ENCODE results near the gene TNFAIP8. TPM values are rescaled to one million over a fixed set of nuclear protein-coding genes. Genes with fewer than 3 reads are reported as not detected.

TNFAIP8 gene
- total RNA-seq, 2 donors from 2014 or later, result 29.6 to 39.5 TPM

DNA sequence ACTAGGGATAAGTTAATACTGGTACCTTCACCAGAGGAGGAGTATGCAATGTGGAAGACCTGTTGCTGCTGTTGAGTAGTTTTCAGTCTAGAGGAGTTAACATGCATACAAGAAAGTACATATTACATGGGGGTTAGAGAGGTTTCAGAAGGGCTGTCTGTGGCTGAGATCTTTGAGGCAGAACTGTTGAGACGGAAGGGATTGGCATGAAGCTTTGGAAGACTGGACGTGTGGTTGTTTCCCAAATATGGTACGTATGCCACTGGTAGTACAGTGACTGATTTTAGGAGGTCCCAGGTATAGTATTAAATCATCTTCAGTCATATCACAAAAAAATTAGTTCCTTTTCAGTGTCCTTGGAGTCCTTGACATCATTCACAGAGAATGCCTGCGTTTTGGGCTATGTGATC lies 17.6 kb downstream of the TNFAIP8 start:
- H3K27ac ChIP-seq (ENCODE audit: low read depth, low read length), result no peak overlapping the region
- Mint-ChIP-seq H3K27ac (no peak overlapping the region), H3K4me1 (peaks cover 11% of the 10 kb centered on the region), H3K4me3 (no peak overlapping the region), H3K36me3 (ENCODE audit: low read depth) (peaks cover 4% of the 10 kb centered on the region), H3K9me3 (no peaks in the 10 kb centered on the region), H3K27me3 (ENCODE audit: insufficient read depth) (no peaks in the 10 kb centered on the region)
- no peaks in the 10 kb centered on the region for H3K9me3 ChIP-seq (ENCODE audit: control insufficient read depth, low read length)
- H3K36me3 ChIP-seq (ENCODE audit: control insufficient read depth, insufficient read depth, low read length), result peaks cover 18% of the 10 kb centered on the region
- H3K27me3 ChIP-seq (ENCODE audit: control insufficient read depth, insufficient read depth, low read length, poor library complexity, severe bottlenecking), result no peaks in the 10 kb centered on the region
- TF ChIP-seq, protein P1, sequence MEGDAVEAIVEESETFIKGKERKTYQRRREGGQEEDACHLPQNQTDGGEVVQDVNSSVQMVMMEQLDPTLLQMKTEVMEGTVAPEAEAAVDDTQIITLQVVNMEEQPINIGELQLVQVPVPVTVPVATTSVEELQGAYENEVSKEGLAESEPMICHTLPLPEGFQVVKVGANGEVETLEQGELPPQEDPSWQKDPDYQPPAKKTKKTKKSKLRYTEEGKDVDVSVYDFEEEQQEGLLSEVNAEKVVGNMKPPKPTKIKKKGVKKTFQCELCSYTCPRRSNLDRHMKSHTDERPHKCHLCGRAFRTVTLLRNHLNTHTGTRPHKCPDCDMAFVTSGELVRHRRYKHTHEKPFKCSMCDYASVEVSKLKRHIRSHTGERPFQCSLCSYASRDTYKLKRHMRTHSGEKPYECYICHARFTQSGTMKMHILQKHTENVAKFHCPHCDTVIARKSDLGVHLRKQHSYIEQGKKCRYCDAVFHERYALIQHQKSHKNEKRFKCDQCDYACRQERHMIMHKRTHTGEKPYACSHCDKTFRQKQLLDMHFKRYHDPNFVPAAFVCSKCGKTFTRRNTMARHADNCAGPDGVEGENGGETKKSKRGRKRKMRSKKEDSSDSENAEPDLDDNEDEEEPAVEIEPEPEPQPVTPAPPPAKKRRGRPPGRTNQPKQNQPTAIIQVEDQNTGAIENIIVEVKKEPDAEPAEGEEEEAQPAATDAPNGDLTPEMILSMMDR (conservative IDR thresholded peaks at IDR 0.05), result no peak
- WGBS, 2 experiments (ENCODE audit: insufficient coverage in 1 of 2, insufficient read length in 1 of 2), result 92 to 100% methylated on average over 1 to 4 of the region's 4 CpGs
- H3K9ac ChIP-seq (ENCODE audit: extremely low read depth, low read length, poor library complexity, severe bottlenecking), result no peak overlapping the region
- H3K4me1 ChIP-seq (ENCODE audit: control insufficient read depth, insufficient read depth, low read length), result no peaks in the 10 kb centered on the region
- H3K4me3 ChIP-seq (ENCODE audit: low read length), result no peak overlapping the region
- DNase-seq, result no peak

DNA sequence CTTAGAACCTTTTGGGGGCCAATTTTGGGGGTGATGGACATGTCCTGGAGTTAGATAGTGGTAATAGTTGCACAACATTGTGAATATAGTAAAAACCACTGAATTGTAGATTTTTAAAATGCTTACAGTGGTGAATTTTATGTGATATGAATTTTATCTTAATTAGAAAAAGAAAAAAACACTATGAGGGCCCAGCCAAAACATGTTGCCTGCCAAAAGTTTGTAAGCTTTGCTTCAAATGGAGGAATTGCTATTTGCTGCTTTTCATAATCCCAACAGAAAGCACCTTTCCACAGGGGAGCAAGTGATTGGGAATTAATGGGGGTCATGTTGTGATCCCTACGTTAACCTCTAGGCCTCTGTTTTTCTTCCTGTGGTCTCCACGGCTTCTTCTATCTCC lies 19.1 kb downstream of the TNFAIP8 start:
- 98% methylated on average over 2 of the region's 2 CpGs; no CpG with 5 or more reads in 1 of the 2 experiments for WGBS, 2 experiments (ENCODE audit: insufficient coverage in 1 of 2, insufficient read length in 1 of 2)
- H3K4me1 ChIP-seq (ENCODE audit: control insufficient read depth, insufficient read depth, low read length), result peaks cover 2% of the 10 kb centered on the region
- no peak overlapping the region for H3K4me3 Mint-ChIP-seq
- H3K9ac ChIP-seq (ENCODE audit: extremely low read depth, low read length, poor library complexity, severe bottlenecking), result no peak overlapping the region
- TF ChIP-seq, protein P1 (conservative IDR thresholded peaks at IDR 0.05), result peak; percentile 21
- peaks cover 14% of the 10 kb centered on the region for H3K36me3 ChIP-seq (ENCODE audit: control insufficient read depth, insufficient read depth, low read length)
- DNase-seq, result no peak
- peaks cover 11% of the 10 kb centered on the region for H3K4me1 Mint-ChIP-seq
- H3K27ac ChIP-seq (ENCODE audit: low read depth, low read length), result no peak overlapping the region
- no peaks in the 10 kb centered on the region for H3K9me3 ChIP-seq (ENCODE audit: control insufficient read depth, low read length)
- H3K27ac Mint-ChIP-seq, result no peak overlapping the region
- no peaks in the 10 kb centered on the region for H3K9me3 Mint-ChIP-seq
- no peaks in the 10 kb centered on the region for H3K27me3 Mint-ChIP-seq (ENCODE audit: insufficient read depth)
- H3K27me3 ChIP-seq (ENCODE audit: control insufficient read depth, insufficient read depth, low read length, poor library complexity, severe bottlenecking), result no peaks in the 10 kb centered on the region
- H3K4me3 ChIP-seq (ENCODE audit: low read length), result no peak overlapping the region
- H3K36me3 Mint-ChIP-seq (ENCODE audit: low read depth), result peaks cover 4% of the 10 kb centered on the region

DNA sequence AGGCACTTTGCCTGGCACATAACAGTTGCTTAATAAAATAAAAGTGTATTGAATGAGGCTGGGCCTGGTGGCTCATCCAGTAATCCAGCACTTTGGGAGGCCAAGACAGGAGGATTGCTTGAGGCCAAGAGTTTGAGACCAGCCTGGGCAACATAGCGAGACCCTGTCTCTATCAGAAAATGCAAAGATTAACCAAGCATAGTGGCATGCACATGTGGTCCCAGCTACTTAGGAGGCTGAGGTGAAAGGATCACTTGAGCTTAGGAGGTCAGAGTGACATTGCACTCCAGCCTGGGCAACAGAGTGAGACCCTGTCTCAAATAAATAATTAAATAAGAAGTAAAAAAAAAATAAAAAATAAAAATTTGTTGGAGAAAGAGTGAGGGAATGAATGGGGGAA lies 21.2 kb downstream of the TNFAIP8 start:
- Histone ChIP-seq H3K36me3 (ENCODE audit: control insufficient read depth, insufficient read depth, low read length) (peaks cover 14% of the 10 kb centered on the region), H3K4me1 (ENCODE audit: control insufficient read depth, insufficient read depth, low read length) (peaks cover 5% of the 10 kb centered on the region), H3K9me3 (ENCODE audit: control insufficient read depth, low read length) (no peaks in the 10 kb centered on the region), H3K27me3 (ENCODE audit: control insufficient read depth, insufficient read depth, low read length, poor library complexity, severe bottlenecking) (no peaks in the 10 kb centered on the region), H3K9ac (ENCODE audit: extremely low read depth, low read length, poor library complexity, severe bottlenecking) (no peak overlapping the region), H3K27ac (ENCODE audit: low read depth, low read length) (no peak overlapping the region), H3K4me3 (ENCODE audit: low read length) (no peak overlapping the region)
- Mint-ChIP-seq H3K4me3 (no peak overlapping the region), H3K36me3 (ENCODE audit: low read depth) (peaks cover 4% of the 10 kb centered on the region), H3K27ac (no peak overlapping the region), H3K27me3 (ENCODE audit: insufficient read depth) (no peaks in the 10 kb centered on the region), H3K9me3 (no peaks in the 10 kb centered on the region), H3K4me1 (peaks cover 9% of the 10 kb centered on the region)
- TF ChIP-seq, protein P1 (conservative IDR thresholded peaks at IDR 0.05), result no peak
- DNase-seq, result no peak
- 83 to 96% methylated on average over 1 of the region's 1 CpG for WGBS, 2 experiments (ENCODE audit: insufficient coverage in 1 of 2, insufficient read length in 1 of 2)
